Measurements from ENCODE around the gene OTUD7B. TPM values are rescaled to one million over a fixed set of nuclear protein-coding genes. Genes with fewer than 3 reads are reported as not detected.

Gene OTUD7B
- total RNA-seq, 1 donor from 2014 or later, result 7.1 TPM

- Histone ChIP-seq H3K9me3 (no peaks in the 10 kb centered on the region), H3K36me3 (peaks cover 3 to 22% of the 10 kb centered on the region in 2 donors), H3K27ac (no peak overlapping the region), H3K27me3 (no peaks in the 10 kb centered on the region), H3K4me3 (no peak overlapping the region), H3K4me1 (peaks cover 12 to 41% of the 10 kb centered on the region in 2 donors)
- DNase-seq (ENCODE audit: low spot score in 2 of 2), result no peak
- intact Hi-C loops (cut with DNase I), result no loop called here
- no peak for TF ChIP-seq CTCF (IDR thresholded peaks at IDR 0.05)
Measured at GRCh38 chr1:150003801-150004200, 6.7 kb downstream of the OTUD7B start.

- TF ChIP-seq CTCF (IDR thresholded peaks at IDR 0.05), result no peak
- intact Hi-C loops (cut with DNase I), result no loop called here
- DNase-seq (ENCODE audit: low spot score in 2 of 2), result no peak
- peaks cover 3 to 22% of the 10 kb centered on the region in 2 donors for H3K36me3 ChIP-seq
- peaks cover 7 to 29% of the 10 kb centered on the region in 2 donors for H3K4me1 ChIP-seq
- H3K9me3 ChIP-seq, result no peaks in the 10 kb centered on the region
- no peak overlapping the region for H3K4me3 ChIP-seq
- no peaks in the 10 kb centered on the region for H3K27me3 ChIP-seq
- peak overlapping the region in 1 of 2 donors; percentile 67 for H3K27ac ChIP-seq
Measured at GRCh38 chr1:150002217-150002616, 8.3 kb downstream of the OTUD7B start.

GRCh38 chr1:150001415-150001814 lies 9.1 kb downstream of the OTUD7B start:
- H3K27ac ChIP-seq, result peak overlapping the region; percentile 4 to 67

GRCh38 chr1:149997585-149998262 lies 12.8 kb downstream of the OTUD7B start:
- H3K4me1 ChIP-seq, result peaks cover 12 to 44% of the 10 kb centered on the region in 2 donors
- H3K27ac ChIP-seq, result peak overlapping the region in 1 of 2 donors; percentile 39

More at GRCh38 chr1:150001415-150001814, 9.1 kb downstream of the OTUD7B start:
- no peaks in the 10 kb centered on the region for H3K27me3 ChIP-seq
- no peak overlapping the region for H3K4me3 ChIP-seq
- DNase-seq (ENCODE audit: low spot score in 2 of 2), result no peak
- H3K4me1 ChIP-seq, result peaks cover 12 to 36% of the 10 kb centered on the region in 2 donors
- no peaks in the 10 kb centered on the region for H3K9me3 ChIP-seq
- peaks cover 3 to 22% of the 10 kb centered on the region in 2 donors for H3K36me3 ChIP-seq
- intact Hi-C loops (cut with DNase I), result no loop called here
- TF ChIP-seq CTCF (IDR thresholded peaks at IDR 0.05), result no peak

GRCh38 chr1:149995927-149996326 lies 14.6 kb downstream of the OTUD7B start:
- TF ChIP-seq CTCF (IDR thresholded peaks at IDR 0.05), result no peak
- intact Hi-C loops (cut with DNase I), result no loop called here
- no peak overlapping the region for H3K4me3 ChIP-seq
- no peaks in the 10 kb centered on the region for H3K9me3 ChIP-seq
- H3K4me1 ChIP-seq, result peaks cover 12 to 32% of the 10 kb centered on the region in 2 donors
- H3K27ac ChIP-seq, result no peak overlapping the region
- peaks cover 3 to 9% of the 10 kb centered on the region in 2 donors for H3K36me3 ChIP-seq
- DNase-seq (ENCODE audit: low spot score in 2 of 2), result no peak
- H3K27me3 ChIP-seq, result no peaks in the 10 kb centered on the region

More at GRCh38 chr1:149997585-149998262, 12.8 kb downstream of the OTUD7B start:
- no peak for DNase-seq (ENCODE audit: low spot score in 2 of 2)
- Histone ChIP-seq H3K36me3 (peaks cover 3 to 9% of the 10 kb centered on the region in 2 donors), H3K4me3 (no peak overlapping the region), H3K27me3 (no peaks in the 10 kb centered on the region), H3K9me3 (no peaks in the 10 kb centered on the region)
- no peak for TF ChIP-seq CTCF (IDR thresholded peaks at IDR 0.05)
- intact Hi-C loops (cut with DNase I), result no loop called here
